Measurements from ENCODE around the gene DNAJC3. TPM values are rescaled to one million over a fixed set of nuclear protein-coding genes. Genes with fewer than 3 reads are reported as not detected.

DNAJC3 gene
- total RNA-seq, 1 donor = 65.8 TPM

DNA sequence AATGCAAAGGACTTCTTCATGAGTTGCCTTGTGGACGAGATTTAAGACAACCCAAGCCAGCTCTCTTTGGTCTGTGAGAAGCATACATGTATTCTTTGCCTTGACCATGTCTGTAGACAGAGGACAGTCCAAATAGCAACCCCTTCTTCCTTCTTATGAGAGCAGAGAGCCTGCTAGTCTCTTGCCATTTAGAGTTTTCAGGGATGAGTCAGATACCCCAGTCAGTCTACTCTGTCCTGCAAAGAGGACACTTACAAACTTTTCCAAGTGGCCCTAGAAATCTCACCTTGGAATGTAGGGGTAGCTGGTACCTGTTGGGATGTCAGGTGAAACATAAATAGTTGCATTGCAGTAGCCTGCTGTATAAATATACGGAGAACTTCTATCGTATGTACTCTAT, 36.7 kb downstream of the DNAJC3 start:
- H3K4me3 ChIP-seq (ENCODE audit: low read depth, low read length) = no peak overlapping the region
- DNase-seq (ENCODE audit: low read depth) = no peak
- TF ChIP-seq, protein P1, sequence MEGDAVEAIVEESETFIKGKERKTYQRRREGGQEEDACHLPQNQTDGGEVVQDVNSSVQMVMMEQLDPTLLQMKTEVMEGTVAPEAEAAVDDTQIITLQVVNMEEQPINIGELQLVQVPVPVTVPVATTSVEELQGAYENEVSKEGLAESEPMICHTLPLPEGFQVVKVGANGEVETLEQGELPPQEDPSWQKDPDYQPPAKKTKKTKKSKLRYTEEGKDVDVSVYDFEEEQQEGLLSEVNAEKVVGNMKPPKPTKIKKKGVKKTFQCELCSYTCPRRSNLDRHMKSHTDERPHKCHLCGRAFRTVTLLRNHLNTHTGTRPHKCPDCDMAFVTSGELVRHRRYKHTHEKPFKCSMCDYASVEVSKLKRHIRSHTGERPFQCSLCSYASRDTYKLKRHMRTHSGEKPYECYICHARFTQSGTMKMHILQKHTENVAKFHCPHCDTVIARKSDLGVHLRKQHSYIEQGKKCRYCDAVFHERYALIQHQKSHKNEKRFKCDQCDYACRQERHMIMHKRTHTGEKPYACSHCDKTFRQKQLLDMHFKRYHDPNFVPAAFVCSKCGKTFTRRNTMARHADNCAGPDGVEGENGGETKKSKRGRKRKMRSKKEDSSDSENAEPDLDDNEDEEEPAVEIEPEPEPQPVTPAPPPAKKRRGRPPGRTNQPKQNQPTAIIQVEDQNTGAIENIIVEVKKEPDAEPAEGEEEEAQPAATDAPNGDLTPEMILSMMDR (IDR thresholded peaks at IDR 0.05; ENCODE audit: insufficient read depth, low read length) = no peak

DNA sequence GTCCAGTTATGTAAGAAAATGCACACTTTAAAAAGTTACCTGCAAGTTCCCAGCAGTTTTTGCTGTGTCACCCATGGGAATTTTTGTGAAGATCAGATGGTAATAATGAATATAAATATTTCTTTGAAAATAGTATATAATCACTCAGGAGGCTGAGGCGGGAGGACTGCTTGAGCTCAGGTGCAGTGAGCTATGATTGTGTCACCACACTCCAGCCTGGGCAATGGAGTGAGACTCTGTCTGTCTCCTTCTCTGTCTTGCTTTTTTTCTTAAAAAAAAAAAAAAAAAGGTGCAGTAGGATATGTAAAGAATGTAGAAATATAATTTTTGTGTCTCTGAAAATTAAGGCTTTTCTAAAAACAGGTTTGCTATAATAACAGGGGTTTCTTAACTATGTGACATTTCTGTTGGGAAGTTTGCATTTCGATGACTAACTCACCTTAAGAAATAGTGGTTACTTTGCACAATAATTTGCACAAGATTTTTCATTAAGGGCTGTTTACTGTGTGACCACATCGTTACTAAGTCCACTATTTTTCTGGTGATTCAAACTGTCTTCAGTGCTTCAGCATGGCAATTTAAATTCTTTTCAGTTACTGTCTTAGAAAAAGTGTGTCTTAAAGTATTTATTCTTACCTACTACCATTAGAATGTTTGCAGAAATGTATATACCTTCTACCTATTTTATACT, 37.3 kb downstream of the DNAJC3 start:
- peak; percentile 62 for DNase-seq (ENCODE audit: low read depth)
- no peak overlapping the region for H3K4me3 ChIP-seq (ENCODE audit: low read depth, low read length)
- TF ChIP-seq, protein P1 (IDR thresholded peaks at IDR 0.05; ENCODE audit: insufficient read depth, low read length) = no peak

DNA sequence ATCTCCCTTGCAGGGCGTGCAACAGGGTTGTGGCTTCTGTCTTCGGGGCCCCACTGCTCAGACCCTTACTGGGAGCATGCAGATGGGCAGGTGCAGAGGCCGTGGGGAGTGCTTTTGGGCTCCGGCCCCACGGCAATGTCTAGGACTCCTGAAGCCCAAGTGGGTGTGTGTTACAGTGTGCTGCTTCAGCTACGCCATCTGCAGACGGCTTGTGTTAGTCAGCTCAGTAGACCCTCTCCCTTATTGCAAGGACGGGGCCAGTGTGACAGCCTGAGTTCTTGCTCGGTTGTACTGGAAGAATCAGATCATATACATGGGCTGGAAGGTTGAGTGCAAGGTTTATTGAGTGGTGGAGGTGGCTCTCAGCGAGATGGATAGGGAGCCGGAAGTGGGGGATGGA, 39.3 kb downstream of the DNAJC3 start:
- H3K4me3 ChIP-seq (ENCODE audit: low read depth, low read length) = no peak overlapping the region
- no peak for DNase-seq (ENCODE audit: low read depth)
- TF ChIP-seq, protein P1 (IDR thresholded peaks at IDR 0.05; ENCODE audit: insufficient read depth, low read length) = no peak

DNA sequence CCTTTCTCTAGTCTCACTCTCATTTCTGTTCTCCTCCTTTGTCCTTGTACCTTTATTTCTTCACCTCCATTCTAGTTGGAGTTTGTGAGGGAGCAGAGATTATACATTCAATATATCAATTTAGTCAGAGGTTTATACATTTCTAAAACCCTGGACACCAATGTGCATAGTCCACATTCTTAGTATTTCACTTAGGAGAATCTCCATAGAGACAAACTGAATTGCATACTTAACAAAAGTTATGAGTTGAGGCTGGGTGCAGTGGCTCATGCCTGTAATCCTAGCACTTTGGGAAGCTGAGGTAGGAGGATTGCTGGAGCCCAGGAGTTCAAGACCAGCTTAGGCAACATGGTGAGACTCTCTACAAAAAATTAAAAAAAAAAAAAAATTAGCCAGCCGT, 45.3 kb downstream of the DNAJC3 start:
- H3K4me3 ChIP-seq (ENCODE audit: low read depth, low read length) = no peak overlapping the region
- no peak for DNase-seq (ENCODE audit: low read depth)
- TF ChIP-seq, protein P1 (IDR thresholded peaks at IDR 0.05; ENCODE audit: insufficient read depth, low read length) = no peak

DNA sequence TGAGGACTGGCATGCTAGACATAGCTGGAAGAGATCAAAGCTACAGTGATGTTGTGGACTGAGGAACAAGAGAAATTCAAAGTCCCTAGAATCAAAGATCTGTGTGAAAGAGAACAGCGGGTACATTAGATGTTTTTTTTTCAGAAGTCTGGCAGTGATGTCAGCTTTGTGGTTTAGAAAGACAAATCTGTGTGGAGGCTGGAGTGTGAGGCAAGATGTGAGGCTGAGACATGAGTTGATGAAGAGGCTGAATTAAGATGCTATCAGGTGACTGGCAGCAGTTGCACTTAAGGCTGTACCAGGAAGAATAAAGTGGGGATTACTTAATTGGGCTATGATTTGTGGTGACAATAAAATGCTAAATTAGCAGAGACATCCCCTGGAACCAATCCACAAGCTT, 46.5 kb downstream of the DNAJC3 start:
- no peak for DNase-seq (ENCODE audit: low read depth)
- TF ChIP-seq, protein P1 (IDR thresholded peaks at IDR 0.05; ENCODE audit: insufficient read depth, low read length) = no peak
- no peak overlapping the region for H3K4me3 ChIP-seq (ENCODE audit: low read depth, low read length)

DNA sequence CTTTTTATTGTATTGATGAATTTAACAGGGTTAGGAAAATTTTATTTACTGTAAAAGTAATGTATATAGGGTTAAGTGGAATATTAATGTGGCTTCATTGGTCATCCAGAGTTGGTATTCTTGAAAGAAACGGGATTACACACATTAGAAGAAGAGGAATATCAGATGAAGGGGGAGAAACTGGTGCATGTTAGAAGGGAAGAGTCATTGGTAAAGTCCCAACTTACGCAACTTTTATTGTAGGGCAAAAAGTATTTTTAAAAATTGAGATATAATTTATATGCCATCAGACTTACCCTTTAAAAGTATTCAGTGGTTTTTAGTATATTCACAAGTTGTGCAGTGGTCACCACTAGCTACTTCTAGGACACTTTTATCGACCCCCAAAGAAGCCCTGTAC, 47.3 kb downstream of the DNAJC3 start:
- TF ChIP-seq, protein P1 (IDR thresholded peaks at IDR 0.05; ENCODE audit: insufficient read depth, low read length) = no peak
- H3K4me3 ChIP-seq (ENCODE audit: low read depth, low read length) = no peak overlapping the region
- peak; percentile 7 for DNase-seq (ENCODE audit: low read depth)

DNA sequence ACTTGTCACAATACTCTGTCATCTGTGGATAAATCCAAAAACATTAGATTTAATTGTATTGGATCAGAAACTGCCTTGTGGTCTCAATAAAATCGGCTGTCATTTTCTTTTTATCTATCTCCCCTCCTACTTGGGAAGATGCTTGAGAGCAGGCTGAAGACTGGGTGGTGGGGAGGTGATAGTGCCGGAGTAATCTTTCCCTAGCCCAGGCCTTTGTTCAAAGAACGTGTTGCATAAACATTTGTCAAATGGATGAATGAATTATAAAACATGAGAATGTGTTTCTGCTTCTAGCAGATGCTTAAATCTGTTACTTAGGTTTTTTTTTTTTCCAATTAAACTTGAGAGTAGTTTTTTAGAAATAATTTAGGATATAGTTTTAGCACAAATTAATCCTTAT, 49.9 kb downstream of the DNAJC3 start:
- H3K4me3 ChIP-seq (ENCODE audit: low read depth, low read length) = no peak overlapping the region
- DNase-seq (ENCODE audit: low read depth) = no peak
- TF ChIP-seq, protein P1 (IDR thresholded peaks at IDR 0.05; ENCODE audit: insufficient read depth, low read length) = no peak

Data from fibroblast of the aortic adventitia (primary cell).